Activated CD8-positive, alpha-beta T cell treated with anti-CD3 and anti-CD28 coated beads for 36 hours (primary cell): ENCODE results near the gene SELENOI. TPM values are rescaled to one million over a fixed set of nuclear protein-coding genes. Genes with fewer than 3 reads are reported as not detected.
"Not testable (repeated sequence)": the region's sequence is repeated elsewhere in the genome, so short reads cannot be mapped to it uniquely, and the experiment has no call there.

Source experiments
- ATAC-seq: fragments of 200-7000 bp; cut with Tn5 transposase; one replicate; pipeline ENCODE4 v1.10.0; 2021; ENCODE audit warnings: mild to moderate bottlenecking, moderate library complexity
- CTCF ChIA-PET: fragments of 350-600 bp; sonication (Branson Sonifier 250); formaldehyde crosslinking; loops from one replicate; lab custom pipeline; 2021; ENCODE audit warnings: antibody characterized with exemption; lab: Charles Lee
- POLR2A ChIA-PET: fragments of 350-600 bp; sonication (Branson Sonifier 250); formaldehyde crosslinking; loops from one replicate; lab custom pipeline; 2021; ENCODE audit warnings: antibody characterized with exemption; lab: Charles Lee
- DNase-seq: peaks from one replicate; pipeline ENCODE4 v3.0.0-alpha.2; 2020
- H3K27ac Mint-ChIP-seq: one replicate; pipeline ENCODE4 v1.8.0; 2021; ENCODE audit warnings: mild to moderate bottlenecking, mixed read lengths
- H3K27me3 Mint-ChIP-seq: one replicate; pipeline ENCODE4 v1.8.0; 2021; ENCODE audit warnings: mixed read lengths
- H3K36me3 Mint-ChIP-seq: one replicate; pipeline ENCODE4 v1.8.0; 2021; ENCODE audit warnings: low read depth, mixed read lengths
- H3K4me1 Mint-ChIP-seq: one replicate; pipeline ENCODE4 v1.8.0; 2021; ENCODE audit warnings: low read depth, mixed read lengths
- H3K4me3 Mint-ChIP-seq: one replicate; pipeline ENCODE4 v1.8.0; 2021; ENCODE audit warnings: mild to moderate bottlenecking, moderate library complexity, mixed read lengths
- H3K9me3 Mint-ChIP-seq: one replicate; pipeline ENCODE4 v1.8.0; 2021; ENCODE audit warnings: mixed read lengths
- CTCF ChIP-seq: fragments of 200-600 bp; IDR thresholded peaks from one replicate; pipeline ENCODE4 v1.8.0; 2022; ENCODE audit warnings: antibody characterized with exemption, mild to moderate bottlenecking
- intact Hi-C: fragments of 100-400 bp; cut with micrococcal nuclease; formaldehyde crosslinking; loops from one replicate; pipeline ENCODE4 v1.10.0; 2022
- total RNA-seq, 2 experiments: library from RNA; stranded (reverse); gene quantifications; one replicate each; pipeline ENCODE4 v1.2.3, GENCODE V29; 2021

The SELENOI gene
- total RNA-seq, 2 experiments from 2014 or later, result 38.9 to 39.1 TPM

GRCh38 chr2:26299471-26300101, 46.4 kb upstream of the SELENOI start:
- peak; percentile 35 for DNase-seq
- no peak for TF ChIP-seq CTCF
- POLR2A ChIA-PET, result interaction anchor here (0.6 to 2.2 kb wide), 4 partner anchors 10 to 56 kb away, joined by 3 to 9 read pairs (median 3); partner anchors contain the start of genes HADHA and HADHB
- Mint-ChIP-seq H3K27ac (no peak overlapping the region), H3K36me3 (no peaks in the 10 kb centered on the region), H3K27me3 (no peaks in the 10 kb centered on the region), H3K4me1 (no peaks in the 10 kb centered on the region), H3K4me3 (no peak overlapping the region), H3K9me3 (no peaks in the 10 kb centered on the region)
- CTCF ChIA-PET, result interaction anchor here (1.2 to 1.6 kb wide), 4 partner anchors 16 to 278 kb away, joined by 3 to 5 read pairs (median 3); no protein-coding TSS in a partner anchor
- ATAC-seq, result peak; percentile 53
- intact Hi-C loops, result no loop called here

- CTCF ChIA-PET, result interaction anchor here (1.2 to 1.5 kb wide), 3 partner anchors 15 to 278 kb away, joined by 3 to 5 read pairs (median 3); no protein-coding TSS in a partner anchor
- POLR2A ChIA-PET, result interaction anchor here (0.6 to 2.2 kb wide), 5 partner anchors 16 to 63 kb away, joined by 3 to 9 read pairs (median 3); partner anchors contain the start of genes HADHA and HADHB
- H3K4me3 Mint-ChIP-seq, result no peak overlapping the region
- H3K27ac Mint-ChIP-seq, result no peak overlapping the region
- TF ChIP-seq CTCF, result no peak
- no peaks in the 10 kb centered on the region for H3K4me1 Mint-ChIP-seq
- H3K27me3 Mint-ChIP-seq, result no peaks in the 10 kb centered on the region
- peak; percentile 34 for ATAC-seq
- intact Hi-C loops, result no loop called here
- DNase-seq, result peak; percentile 34
- H3K36me3 Mint-ChIP-seq, result no peaks in the 10 kb centered on the region
- no peaks in the 10 kb centered on the region for H3K9me3 Mint-ChIP-seq
Measured at GRCh38 chr2:26300234-26300925, 45.6 kb upstream of the SELENOI start.

- TF ChIP-seq CTCF, result no peak
- no peaks in the 10 kb centered on the region for H3K27me3 Mint-ChIP-seq
- POLR2A ChIA-PET, result interaction anchor here (0.9 kb wide), 1 partner anchor 56 kb away, joined by 3 read pairs; no protein-coding TSS in a partner anchor
- ATAC-seq (no peak), DNase-seq (no peak)
- intact Hi-C loops, result no loop called here
- no peak overlapping the region for H3K4me3 Mint-ChIP-seq
- H3K9me3 Mint-ChIP-seq, result no peaks in the 10 kb centered on the region
- CTCF ChIA-PET, result no interaction called here
- H3K4me1 Mint-ChIP-seq, result no peaks in the 10 kb centered on the region
- H3K27ac Mint-ChIP-seq, result no peak overlapping the region
- no peaks in the 10 kb centered on the region for H3K36me3 Mint-ChIP-seq
Measured at GRCh38 chr2:26302846-26303245, 43.1 kb upstream of the SELENOI start.

- H3K4me3 Mint-ChIP-seq, H3K27ac Mint-ChIP-seq, H3K9me3 Mint-ChIP-seq, H3K36me3 Mint-ChIP-seq, intact Hi-C loops, H3K4me1 Mint-ChIP-seq, DNase-seq, H3K27me3 Mint-ChIP-seq, ATAC-seq, CTCF ChIA-PET: not testable (repeated sequence)
- POLR2A ChIA-PET, result interaction anchor here (1.4 kb wide), 1 partner anchor 61 kb away, joined by 4 read pairs; no protein-coding TSS in a partner anchor
Measured at GRCh38 chr2:26305094-26305493, 40.8 kb upstream of the SELENOI start.

GRCh38 chr2:26305540-26305939, 40.4 kb upstream of the SELENOI start:
- no peak for TF ChIP-seq CTCF
- DNase-seq, result no peak
- Mint-ChIP-seq H3K36me3 (no peaks in the 10 kb centered on the region), H3K27me3 (no peaks in the 10 kb centered on the region), H3K4me1 (no peaks in the 10 kb centered on the region), H3K4me3 (no peak overlapping the region), H3K27ac (no peak overlapping the region), H3K9me3 (no peaks in the 10 kb centered on the region)
- intact Hi-C loops, result no loop called here
- POLR2A ChIA-PET, result no interaction called here
- no peak for ATAC-seq
- CTCF ChIA-PET, result interaction anchor here (0.6 kb wide), 1 partner anchor 242 kb away, joined by 3 read pairs; no protein-coding TSS in a partner anchor
